OCI-LY7 (cell line): ENCODE measurements around the gene LATS2. TPM values are rescaled to one million over a fixed set of nuclear protein-coding genes. Genes with fewer than 3 reads are reported as not detected.

Source experiments
- BruUV-seq: library from RNA; stranded (reverse); fragments of 400-500 nt; replicated peaks from 2 replicates; lab custom pipeline; 2021; lab: Mats Ljungman, UMichigan
- CTCF ChIA-PET: fragments of 300-600 bp; sonication (Branson Sonifier 250); formaldehyde crosslinking; loops from one replicate; lab custom pipeline; 2022; ENCODE audit warnings: antibody characterized with exemption; ENCODE audit not compliant: unreplicated experiment; lab: Charles Lee
- POLR2A ChIA-PET: fragments of 300-600 bp; sonication (Branson Sonifier 250); formaldehyde crosslinking; loops from one replicate; lab custom pipeline; 2022; ENCODE audit warnings: antibody characterized with exemption; lab: Charles Lee
- DNase-seq: peaks from one replicate; pipeline ENCODE4 v3.0.0-alpha.2; 2015; ENCODE audit warnings: low spot score
- H2AFZ ChIP-seq: fragments of 200-600 bp; sonication (generic), shearing (Covaris generic); 2 replicates; pipeline ENCODE4 v1.6.1; 2014; ENCODE audit warnings: mild to moderate bottlenecking, antibody characterized with exemption, low read length, moderate library complexity
- H3K27ac ChIP-seq: fragments of 200-600 bp; sonication (generic); 2 replicates; pipeline ENCODE4 v1.5.1; 2014; ENCODE audit warnings: mixed run types, low read depth, mild to moderate bottlenecking, moderate library complexity, low read length, inconsistent platforms; ENCODE audit not compliant: poor library complexity, severe bottlenecking
- H3K36me3 ChIP-seq: fragments of 200-600 bp; sonication (generic); 2 replicates; pipeline ENCODE4 v1.6.1; 2014; ENCODE audit warnings: mild to moderate bottlenecking, antibody characterized with exemption, low read length, moderate library complexity, mixed read lengths; ENCODE audit not compliant: insufficient read depth
- H3K4me1 ChIP-seq: fragments of 200-600 bp; sonication (generic); 2 replicates; pipeline ENCODE4 v1.5.1; 2014; ENCODE audit warnings: mild to moderate bottlenecking, low read length; ENCODE audit not compliant: insufficient read depth, poor library complexity, severe bottlenecking
- H3K4me2 ChIP-seq: fragments of 200-600 bp; sonication (generic); 2 replicates; pipeline ENCODE4 v1.6.1; 2014; ENCODE audit warnings: mild to moderate bottlenecking, low read length
- H3K4me3 ChIP-seq: fragments of 200-600 bp; sonication (generic); 2 replicates; pipeline ENCODE4 v1.5.1; 2014; ENCODE audit warnings: mild to moderate bottlenecking, low read depth, low read length; ENCODE audit not compliant: poor library complexity, severe bottlenecking
- H3K79me2 ChIP-seq: fragments of 200-600 bp; sonication (generic); 2 replicates; pipeline ENCODE4 v1.6.1; 2016; ENCODE audit warnings: low read depth, mild to moderate bottlenecking, low read length, moderate library complexity, mixed read lengths; ENCODE audit not compliant: insufficient read depth
- H3K9me2 ChIP-seq: fragments of 200-600 bp; sonication (generic); 2 replicates; pipeline ENCODE4 v1.6.1; 2016; ENCODE audit warnings: mild to moderate bottlenecking, low read length, mixed read lengths; ENCODE audit not compliant: insufficient read depth
- H3K9me3 ChIP-seq: fragments of 200-600 bp; sonication (generic); 2 replicates; pipeline ENCODE4 v1.6.1; 2014; ENCODE audit warnings: mild to moderate bottlenecking, mixed run types, low read length, mixed read lengths
- H4K20me1 ChIP-seq: fragments of 200-600 bp; sonication (generic); 2 replicates; pipeline ENCODE4 v1.6.1; 2014; ENCODE audit warnings: mild to moderate bottlenecking, antibody characterized with exemption, low read length, moderate library complexity, mixed read lengths; ENCODE audit not compliant: insufficient read depth
- CTCF ChIP-seq: fragments of 200-600 bp; sonication (generic); conservative IDR thresholded peaks from 2 replicates; pipeline ENCODE4 v1.5.1; 2014; ENCODE audit warnings: mild to moderate bottlenecking, antibody characterized with exemption, low read length, moderate library complexity, mixed read lengths
- EZH2phosphoT487 ChIP-seq: fragments of 200-600 bp; sonication (generic); IDR thresholded peaks from 2 replicates; pipeline ENCODE4 v1.6.1; 2018; ENCODE audit warnings: low read depth, borderline replicate concordance, mild to moderate bottlenecking, mixed run types, antibody characterized with exemption, low read length, moderate library complexity, mixed read lengths
- intact Hi-C: fragments of 100-400 bp; cut with micrococcal nuclease; formaldehyde crosslinking; loops from one replicate; pipeline ENCODE4 v1.10.0; 2022; ENCODE audit not compliant: unreplicated experiment
- total RNA-seq, 2 experiments: library from RNA; depleted of rRNA in 1 of 2; stranded (reverse); fragments of >200 nt in 1 of 2; shearing (Covaris generic) in 1 of 2; gene quantifications; 2 replicates each; pipeline ENCODE4 v1.2.3, GENCODE V29; 2014 to 2022

Gene LATS2
- total RNA-seq, 2 experiments from 2014 or later: 0.19 to 1.3 TPM

- Histone ChIP-seq H3K9me2 (no peaks in the 10 kb centered on the region), H3K79me2 (no peaks in the 10 kb centered on the region), H4K20me1 (no peaks in the 10 kb centered on the region), H3K4me1 (no peaks in the 10 kb centered on the region), H2AFZ (no peak overlapping the region), H3K4me3 (no peak overlapping the region), H3K4me2 (no peak overlapping the region), H3K36me3 (no peaks in the 10 kb centered on the region), H3K9me3 (no peaks in the 10 kb centered on the region), H3K27ac (no peak overlapping the region)
- intact Hi-C loops: no loop called here
- TF ChIP-seq EZH2phosphoT487 (no peak), CTCF (no peak)
- DNase-seq: no peak
- ChIA-PET POLR2A (interaction anchor here (0.6 kb wide), 1 partner anchor 15 kb away, joined by 3 read pairs; no protein-coding TSS in a partner anchor), CTCF (no interaction called here)
- no TSS peak for BruUV-seq
Measured at GRCh38 chr13:21066946-21067345, 5.6 kb upstream of the LATS2 start.

GRCh38 chr13:21065686-21066085 is 4.3 kb upstream of the LATS2 start:
- Histone ChIP-seq H3K9me3 (no peaks in the 10 kb centered on the region), H3K9me2 (no peaks in the 10 kb centered on the region), H2AFZ (no peak overlapping the region), H3K36me3 (no peaks in the 10 kb centered on the region), H3K4me2 (no peak overlapping the region), H3K4me3 (no peak overlapping the region), H3K79me2 (no peaks in the 10 kb centered on the region), H3K4me1 (no peaks in the 10 kb centered on the region), H3K27ac (no peak overlapping the region), H4K20me1 (no peaks in the 10 kb centered on the region)
- intact Hi-C loops: no loop called here
- ChIA-PET POLR2A (no interaction called here), CTCF (no interaction called here)
- no peak for DNase-seq
- BruUV-seq: no TSS peak
- TF ChIP-seq CTCF (no peak), EZH2phosphoT487 (no peak)

GRCh38 chr13:21063031-21063430 is 1.6 kb upstream of the LATS2 start:
- H3K9me3 ChIP-seq: no peaks in the 10 kb centered on the region
- no peak overlapping the region for H2AFZ ChIP-seq
- H3K27ac ChIP-seq: no peak overlapping the region
- no peaks in the 10 kb centered on the region for H3K4me1 ChIP-seq
- no TSS peak for BruUV-seq
- no peak overlapping the region for H3K4me2 ChIP-seq
- no peaks in the 10 kb centered on the region for H3K79me2 ChIP-seq
- H3K9me2 ChIP-seq: no peaks in the 10 kb centered on the region
- no peaks in the 10 kb centered on the region for H3K36me3 ChIP-seq
- intact Hi-C loops: no loop called here
- ChIA-PET POLR2A (interaction anchor here (0.6 to 0.8 kb wide), 3 partner anchors 22 to 391 kb away, joined by 3 to 6 read pairs (median 3); no protein-coding TSS in a partner anchor), CTCF (interaction anchor here (0.5 kb wide), 1 partner anchor 34 kb away, joined by 4 read pairs; no protein-coding TSS in a partner anchor)
- TF ChIP-seq CTCF (no peak), EZH2phosphoT487 (no peak)
- no peak for DNase-seq
- H4K20me1 ChIP-seq: no peaks in the 10 kb centered on the region
- no peak overlapping the region for H3K4me3 ChIP-seq
